HUES64 (cell line): ENCODE results near the gene ADAMTSL3.

Experiments used
- H3K27ac ChIP-seq: 2 replicates; pipeline ENCODE4 v1.7.0; 2013; ENCODE audit warnings: low read depth, low read length, inconsistent platforms
- H3K27me3 ChIP-seq: 2 replicates; pipeline ENCODE4 v1.6.1; 2013; ENCODE audit warnings: mild to moderate bottlenecking, low read length; ENCODE audit not compliant: insufficient read depth
- H3K36me3 ChIP-seq: 2 replicates; pipeline ENCODE4 v1.6.1; 2013; ENCODE audit warnings: mild to moderate bottlenecking, low read length; ENCODE audit not compliant: insufficient read depth
- H3K4me1 ChIP-seq: 2 replicates; pipeline ENCODE4 v1.6.1; 2013; ENCODE audit warnings: mild to moderate bottlenecking, low read length, moderate library complexity; ENCODE audit not compliant: insufficient read depth
- H3K4me3 ChIP-seq: 2 replicates; pipeline ENCODE4 v1.5.1; 2013; ENCODE audit warnings: mild to moderate bottlenecking, low read length, moderate library complexity
- H3K9ac ChIP-seq: 2 replicates; pipeline ENCODE4 v1.6.1; 2013; ENCODE audit warnings: mild to moderate bottlenecking, low read depth, low read length
- H3K9me3 ChIP-seq: 2 replicates; pipeline ENCODE4 v1.6.1; 2013; ENCODE audit warnings: low read depth, low read length; ENCODE audit not compliant: insufficient read depth
- WGBS: fragments of 150-250, 120-280 bp; methylation state at CpG from one replicate; pipeline ENCODE4 v1.1.7; 2013; ENCODE audit warnings: missing lambda C conversion rate; 5-methylcytosine and 5-hydroxymethylcytosine counted together

The ADAMTSL3 gene

DNA sequence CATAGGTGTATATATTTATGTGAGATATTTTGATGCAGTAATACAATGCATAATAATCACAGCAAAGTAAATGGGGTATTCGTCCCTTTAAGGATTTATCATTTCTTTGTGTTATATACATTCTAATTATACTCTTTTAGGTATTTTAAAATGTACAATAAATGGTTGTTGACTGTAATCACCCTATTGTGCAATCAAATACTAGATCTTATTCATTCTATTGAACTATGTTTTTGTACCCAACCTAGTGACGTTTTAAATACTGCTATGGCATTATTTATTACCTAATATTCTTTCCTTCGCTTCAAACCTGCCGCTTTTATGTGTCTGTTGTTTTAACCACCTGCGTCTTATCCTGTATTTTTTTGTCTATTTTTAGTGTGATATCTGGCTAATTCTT, 132.4 kb downstream of the ADAMTSL3 start:
- 89% methylated on average over 1 of the region's 5 CpGs for WGBS
- Histone ChIP-seq H3K9ac (no peak overlapping the region), H3K9me3 (no peaks in the 10 kb centered on the region), H3K27me3 (no peaks in the 10 kb centered on the region), H3K36me3 (no peaks in the 10 kb centered on the region), H3K4me3 (no peak overlapping the region), H3K4me1 (no peaks in the 10 kb centered on the region), H3K27ac (no peak overlapping the region)

GRCh38 chr15:83793069-83793468, 139.1 kb downstream of the ADAMTSL3 start:
- Histone ChIP-seq H3K27ac (no peak overlapping the region), H3K36me3 (no peaks in the 10 kb centered on the region), H3K4me3 (no peak overlapping the region), H3K27me3 (no peaks in the 10 kb centered on the region), H3K4me1 (no peaks in the 10 kb centered on the region), H3K9ac (no peak overlapping the region), H3K9me3 (no peaks in the 10 kb centered on the region)
- WGBS = 99% methylated on average over 2 of the region's 5 CpGs

DNA sequence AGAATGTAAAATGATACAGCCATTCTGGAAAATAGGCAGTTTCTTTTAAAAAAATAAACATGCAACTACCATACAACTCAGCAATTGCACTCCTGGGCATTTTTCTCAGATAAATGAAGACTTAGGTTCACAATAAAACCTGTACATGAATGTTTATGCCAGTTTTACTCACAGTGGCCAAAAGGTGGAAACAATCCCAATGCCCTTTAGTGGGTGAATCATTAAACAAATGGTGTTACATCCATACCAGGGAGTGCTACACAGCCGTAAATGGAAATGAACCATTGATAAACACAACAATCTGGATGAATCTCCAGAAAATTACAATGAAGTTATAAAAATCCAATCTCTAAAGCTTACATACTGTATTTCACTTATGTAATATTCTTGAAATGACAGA, 140.3 kb downstream of the ADAMTSL3 start:
- Histone ChIP-seq H3K27ac (no peak overlapping the region), H3K36me3 (no peaks in the 10 kb centered on the region), H3K4me1 (no peaks in the 10 kb centered on the region), H3K9me3 (no peaks in the 10 kb centered on the region), H3K27me3 (no peaks in the 10 kb centered on the region), H3K9ac (no peak overlapping the region), H3K4me3 (no peak overlapping the region)
- 92% methylated on average over 1 of the region's 1 CpG for WGBS

DNA sequence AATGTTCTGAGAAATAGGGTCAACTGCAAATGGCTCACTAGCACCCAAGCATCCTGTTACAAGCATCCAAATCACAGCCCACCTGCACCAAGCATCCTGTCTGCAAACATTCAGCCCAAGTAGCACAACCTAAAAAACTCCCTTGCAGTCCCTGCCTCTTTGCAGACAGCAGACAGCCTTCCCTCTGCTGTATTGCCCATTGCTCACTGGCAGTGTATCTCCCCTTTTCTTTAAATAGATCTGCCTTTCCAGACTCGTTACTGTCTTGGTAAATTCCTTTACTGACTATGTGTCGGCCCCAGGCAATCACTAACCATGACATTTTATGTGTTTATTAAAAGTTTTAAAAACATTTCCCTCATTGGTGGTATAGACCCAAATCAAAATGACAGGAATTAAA, 155.4 kb downstream of the ADAMTSL3 start:
- no peak overlapping the region for H3K27ac ChIP-seq
- peaks cover 12% of the 10 kb centered on the region; the same call in 1 of the 2 replicates for H3K9me3 ChIP-seq
- no peaks in the 10 kb centered on the region for H3K27me3 ChIP-seq
- 69% methylated on average over 1 of the region's 2 CpGs for WGBS
- H3K4me1 ChIP-seq = no peaks in the 10 kb centered on the region
- H3K9ac ChIP-seq = no peak overlapping the region
- no peak overlapping the region for H3K4me3 ChIP-seq
- H3K36me3 ChIP-seq = no peaks in the 10 kb centered on the region

DNA sequence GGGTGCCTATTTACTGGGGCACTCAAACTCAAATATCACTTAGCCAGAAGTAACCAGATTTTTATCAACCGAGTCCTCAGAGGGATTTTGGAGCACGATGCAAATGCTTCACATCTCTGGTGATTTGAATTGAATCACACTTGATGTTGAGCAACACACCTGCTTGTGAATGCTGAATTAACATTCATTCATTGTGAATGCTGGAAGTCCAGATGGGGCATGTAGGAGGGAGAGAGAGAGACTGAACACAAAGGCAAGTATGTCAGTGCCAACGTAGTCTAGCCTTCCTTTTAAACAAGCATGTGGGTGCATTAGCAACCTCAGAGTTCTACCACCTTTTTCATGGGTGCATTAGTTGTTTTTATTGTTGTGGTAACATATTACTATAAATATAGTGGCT, 156.2 kb downstream of the ADAMTSL3 start:
- no peak overlapping the region for H3K27ac ChIP-seq
- H3K36me3 ChIP-seq = no peaks in the 10 kb centered on the region
- H3K4me3 ChIP-seq = no peak overlapping the region
- peaks cover 12% of the 10 kb centered on the region; the same call in 1 of the 2 replicates for H3K9me3 ChIP-seq
- H3K4me1 ChIP-seq = no peaks in the 10 kb centered on the region
- 93% methylated on average over 3 of the region's 3 CpGs for WGBS
- H3K9ac ChIP-seq = no peak overlapping the region
- no peaks in the 10 kb centered on the region for H3K27me3 ChIP-seq

DNA sequence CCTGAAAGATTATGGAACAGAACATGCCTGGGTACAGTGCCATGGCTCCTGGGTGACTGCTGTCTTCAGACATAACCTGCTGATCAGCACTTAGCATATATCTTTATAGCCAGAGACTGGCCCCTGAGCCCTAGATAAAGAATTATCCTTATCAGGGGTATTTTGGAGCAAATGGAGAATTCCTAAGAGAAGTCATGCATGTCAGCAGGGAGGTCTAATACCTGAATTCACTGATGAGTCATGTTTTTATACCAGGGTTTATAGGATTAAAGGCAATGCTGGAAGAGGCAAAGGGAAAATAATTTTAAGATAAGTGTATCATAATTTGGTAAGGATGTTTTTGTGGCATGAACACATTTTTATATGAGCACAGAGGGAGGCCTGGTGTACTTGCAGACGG, 159.8 kb downstream of the ADAMTSL3 start:
- Histone ChIP-seq H3K27ac (no peak overlapping the region), H3K36me3 (no peaks in the 10 kb centered on the region), H3K4me1 (no peaks in the 10 kb centered on the region), H3K9me3 (no peaks in the 10 kb centered on the region), H3K4me3 (no peak overlapping the region), H3K27me3 (no peaks in the 10 kb centered on the region), H3K9ac (no peak overlapping the region)
- WGBS = 8% methylated on average over 1 of the region's 1 CpG

DNA sequence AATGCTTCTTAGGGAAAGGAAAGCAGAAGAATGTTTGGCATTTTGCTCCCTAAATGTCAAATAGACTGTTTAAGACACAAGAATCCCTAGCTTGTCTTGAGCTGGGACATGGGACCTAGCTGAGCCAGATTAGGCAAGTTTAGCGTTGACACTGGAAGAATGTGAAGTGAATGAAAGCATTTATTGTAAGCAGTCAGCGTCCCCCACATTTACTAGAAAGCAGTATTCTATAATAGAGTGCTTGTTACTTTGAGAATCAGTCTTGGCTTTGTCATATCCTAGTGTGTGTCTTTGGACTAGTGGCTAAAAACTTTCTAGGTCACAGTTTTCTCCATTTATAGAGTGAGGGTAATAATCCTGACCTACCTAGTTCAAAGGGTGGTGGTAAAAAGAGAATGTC, 161.6 kb downstream of the ADAMTSL3 start:
- H3K36me3 ChIP-seq = no peaks in the 10 kb centered on the region
- H3K4me3 ChIP-seq = no peak overlapping the region
- H3K9me3 ChIP-seq = no peaks in the 10 kb centered on the region
- no peak overlapping the region for H3K9ac ChIP-seq
- no peaks in the 10 kb centered on the region for H3K27me3 ChIP-seq
- 94% methylated on average over 2 of the region's 2 CpGs for WGBS
- H3K4me1 ChIP-seq = no peaks in the 10 kb centered on the region
- no peak overlapping the region for H3K27ac ChIP-seq

GRCh38 chr15:83816124-83816883, 162.4 kb downstream of the ADAMTSL3 start:
- H3K36me3 ChIP-seq = no peaks in the 10 kb centered on the region
- H3K27me3 ChIP-seq = no peaks in the 10 kb centered on the region
- H3K4me3 ChIP-seq = no peak overlapping the region
- WGBS = 94% methylated on average over 8 of the region's 8 CpGs
- no peak overlapping the region for H3K9ac ChIP-seq
- H3K4me1 ChIP-seq = no peaks in the 10 kb centered on the region
- H3K27ac ChIP-seq = no peak overlapping the region
- no peaks in the 10 kb centered on the region for H3K9me3 ChIP-seq

DNA sequence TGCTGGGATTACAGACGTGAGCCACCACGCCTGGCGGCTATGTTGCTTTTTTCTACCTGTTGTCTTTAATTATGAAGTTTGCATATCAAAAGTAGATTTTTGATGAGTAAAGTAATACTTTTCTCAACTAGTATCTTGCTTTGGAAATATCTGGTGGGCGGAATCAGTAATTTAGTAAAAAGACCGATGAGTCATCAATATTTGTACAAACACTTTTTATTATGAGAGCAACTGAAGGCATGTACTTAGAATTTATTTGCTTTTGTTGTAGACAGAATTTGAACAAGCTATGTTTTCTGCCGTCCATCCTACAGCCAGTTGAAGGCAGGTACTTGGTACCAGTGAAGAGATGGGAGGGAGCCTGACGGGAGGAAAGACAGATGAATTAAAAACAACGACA, 164.7 kb downstream of the ADAMTSL3 start:
- Histone ChIP-seq H3K4me3 (no peak overlapping the region), H3K27ac (no peak overlapping the region), H3K4me1 (no peaks in the 10 kb centered on the region), H3K36me3 (no peaks in the 10 kb centered on the region), H3K9me3 (peaks cover 5% of the 10 kb centered on the region; the same call in 1 of the 2 replicates), H3K9ac (no peak overlapping the region), H3K27me3 (no peaks in the 10 kb centered on the region)
- WGBS = 96% methylated on average over 6 of the region's 8 CpGs

GRCh38 chr15:83830381-83830780, 176.5 kb downstream of the ADAMTSL3 start:
- WGBS = 69% methylated on average over 4 of the region's 4 CpGs

DNA sequence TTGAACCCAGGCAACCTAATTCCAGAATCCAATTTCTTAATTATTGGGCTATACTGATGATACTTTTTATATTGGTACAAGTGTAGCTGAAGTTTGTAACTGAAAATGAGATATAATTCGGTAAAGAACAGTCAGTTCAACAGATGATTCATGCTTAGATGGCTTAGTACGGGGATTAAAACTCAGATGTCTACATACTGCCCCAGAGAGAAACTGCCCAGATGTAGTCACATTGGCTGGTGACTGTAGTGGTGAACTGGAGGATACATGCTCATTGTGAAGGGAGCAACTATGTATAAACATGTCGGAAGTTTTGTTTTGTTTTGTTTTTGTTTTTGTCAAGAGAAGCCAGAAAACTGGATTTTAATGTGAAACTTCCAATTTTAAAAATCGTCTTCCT, 179.6 kb downstream of the ADAMTSL3 start:
- no peak overlapping the region for H3K9ac ChIP-seq
- no peaks in the 10 kb centered on the region for H3K4me1 ChIP-seq
- H3K27ac ChIP-seq = no peak overlapping the region
- H3K9me3 ChIP-seq = no peaks in the 10 kb centered on the region
- H3K4me3 ChIP-seq = no peak overlapping the region
- H3K36me3 ChIP-seq = no peaks in the 10 kb centered on the region
- H3K27me3 ChIP-seq = no peaks in the 10 kb centered on the region
- WGBS = 95% methylated on average over 4 of the region's 4 CpGs

More at GRCh38 chr15:83830381-83830780, 176.5 kb downstream of the ADAMTSL3 start:
- H3K27ac ChIP-seq = no peak overlapping the region
- no peaks in the 10 kb centered on the region for H3K36me3 ChIP-seq
- no peaks in the 10 kb centered on the region for H3K4me1 ChIP-seq
- no peaks in the 10 kb centered on the region for H3K27me3 ChIP-seq
- H3K4me3 ChIP-seq = no peak overlapping the region
- H3K9me3 ChIP-seq = peaks cover 6% of the 10 kb centered on the region; the same call in 1 of the 2 replicates
- no peak overlapping the region for H3K9ac ChIP-seq

- H3K4me3 ChIP-seq = no peak overlapping the region
- no peaks in the 10 kb centered on the region for H3K27me3 ChIP-seq
- H3K4me1 ChIP-seq = no peaks in the 10 kb centered on the region
- no peaks in the 10 kb centered on the region for H3K9me3 ChIP-seq
- WGBS = 92% methylated on average over 1 of the region's 1 CpG
- no peak overlapping the region for H3K9ac ChIP-seq
- no peak overlapping the region for H3K27ac ChIP-seq
- no peaks in the 10 kb centered on the region for H3K36me3 ChIP-seq
Measured at GRCh38 chr15:83835479-83835878, 181.6 kb downstream of the ADAMTSL3 start.
